Fibroblast of pulmonary artery (primary cell): Measurements from ENCODE around the gene DACH2.

Experiments
- DNase-seq: peaks from one replicate; pipeline ENCODE4 v3.0.0-alpha.2; 2010; ENCODE audit warnings: low read depth
- H3K4me3 ChIP-seq: replicated peaks from 2 replicates; pipeline ENCODE4 v1.5.1; 2011; ENCODE audit warnings: low read depth, mild to moderate bottlenecking, control low read depth, low read length, moderate library complexity
- CTCF ChIP-seq: IDR thresholded peaks from 2 replicates; pipeline ENCODE4 v1.5.1; 2011; ENCODE audit warnings: mild to moderate bottlenecking, control low read depth, low read length, inconsistent platforms; ENCODE audit errors: missing control alignments

DACH2 gene

GRCh38 chrX:86241547-86241946 lies 93.3 kb downstream of the DACH2 start:
- H3K4me3 ChIP-seq: no peak overlapping the region
- DNase-seq: no peak
- TF ChIP-seq CTCF: no peak

GRCh38 chrX:86263526-86263925 lies 115.3 kb downstream of the DACH2 start:
- DNase-seq: no peak
- no peak for TF ChIP-seq CTCF

GRCh38 chrX:86295293-86295692 lies 147.0 kb downstream of the DACH2 start:
- no peak overlapping the region for H3K4me3 ChIP-seq
- DNase-seq: no peak
- TF ChIP-seq CTCF: no peak

More at GRCh38 chrX:86263526-86263925, 115.3 kb downstream of the DACH2 start:
- no peak overlapping the region for H3K4me3 ChIP-seq

- TF ChIP-seq CTCF: no peak
- no peak overlapping the region for H3K4me3 ChIP-seq
- DNase-seq: no peak
Measured at GRCh38 chrX:86322913-86323312, 174.7 kb downstream of the DACH2 start.

- no peak for TF ChIP-seq CTCF
- DNase-seq: no peak
- H3K4me3 ChIP-seq: no peak overlapping the region
Measured at GRCh38 chrX:86329174-86329573, 180.9 kb downstream of the DACH2 start.

GRCh38 chrX:86348669-86349068 lies 200.4 kb downstream of the DACH2 start:
- no peak for DNase-seq
- H3K4me3 ChIP-seq: no peak overlapping the region
- no peak for TF ChIP-seq CTCF

GRCh38 chrX:86349115-86349514 lies 200.9 kb downstream of the DACH2 start:
- TF ChIP-seq CTCF: no peak
- no peak overlapping the region for H3K4me3 ChIP-seq
- no peak for DNase-seq
